LoVo (cell line): ENCODE data around the gene STEAP2.
A peak's percentile ranks its signal among the peaks of the same experiment; 100 is the strongest.

Source experiments
- DNase-seq: peaks from one replicate; pipeline ENCODE4 v3.0.0-alpha.2; 2016; ENCODE audit warnings: low spot score

STEAP2 gene

GRCh38 chr7:90272242-90272641 is 60.7 kb downstream of the STEAP2 start:
- DNase-seq = no peak

- DNase-seq = no peak
Measured at GRCh38 chr7:90274161-90274560, 62.6 kb downstream of the STEAP2 start.

GRCh38 chr7:90276033-90276728 is 64.6 kb downstream of the STEAP2 start:
- peak; percentile 85 for DNase-seq
